HG02870 (cell line): ENCODE measurements around the gene WSCD2.

Experiments
- ATAC-seq: cut with Tn5 transposase; IDR thresholded peaks from one replicate; pipeline ENCODE4 v1.9.1; 2021; ENCODE audit warnings: mild to moderate bottlenecking, moderate library complexity; ENCODE audit not compliant: unreplicated experiment

WSCD2 gene

DNA sequence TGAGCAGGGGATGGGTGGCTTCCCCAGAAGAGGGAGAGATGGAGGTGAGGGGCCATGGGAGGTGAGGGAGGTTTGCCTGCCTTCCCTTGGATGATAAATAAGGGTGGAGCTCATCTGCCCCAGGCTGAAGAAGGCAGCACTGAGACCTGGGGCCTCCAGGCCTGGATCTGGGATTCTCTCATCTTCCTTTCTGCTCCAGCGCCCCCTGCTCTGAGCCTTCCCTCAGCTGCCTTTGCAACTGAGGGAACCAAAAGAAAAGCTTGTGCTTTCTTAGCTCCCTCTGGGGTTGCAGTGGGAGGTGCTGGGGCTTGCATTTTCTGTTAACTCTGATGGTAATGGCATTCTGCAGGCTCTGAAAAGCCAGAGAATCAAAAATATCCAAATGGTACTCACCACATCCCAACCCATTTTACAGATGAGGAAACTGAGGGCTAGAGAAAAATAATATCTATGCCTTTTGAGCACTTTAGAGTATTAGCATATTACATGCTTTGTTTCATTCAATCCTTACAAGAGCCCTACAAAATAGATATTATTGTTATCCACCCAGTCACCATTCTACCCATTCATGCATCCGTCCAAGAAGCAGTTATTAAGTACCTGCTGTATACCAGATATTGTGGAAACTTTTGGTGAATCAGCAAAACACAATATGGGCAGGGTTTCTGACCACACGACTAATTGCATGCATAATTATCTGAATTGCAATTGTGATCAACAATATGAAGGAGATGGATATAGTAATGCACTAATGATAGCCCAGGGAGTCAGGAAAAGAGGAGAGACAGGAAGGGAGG, 102.2 kb downstream of the WSCD2 start:
- ATAC-seq, result no peak

- no peak for ATAC-seq
These were observed 102.9 kb downstream of the WSCD2 start for GRCh38 chr12:108231909-108232434.

- ATAC-seq, result no peak
These were observed 103.5 kb downstream of the WSCD2 start for GRCh38 chr12:108232565-108232964.

DNA sequence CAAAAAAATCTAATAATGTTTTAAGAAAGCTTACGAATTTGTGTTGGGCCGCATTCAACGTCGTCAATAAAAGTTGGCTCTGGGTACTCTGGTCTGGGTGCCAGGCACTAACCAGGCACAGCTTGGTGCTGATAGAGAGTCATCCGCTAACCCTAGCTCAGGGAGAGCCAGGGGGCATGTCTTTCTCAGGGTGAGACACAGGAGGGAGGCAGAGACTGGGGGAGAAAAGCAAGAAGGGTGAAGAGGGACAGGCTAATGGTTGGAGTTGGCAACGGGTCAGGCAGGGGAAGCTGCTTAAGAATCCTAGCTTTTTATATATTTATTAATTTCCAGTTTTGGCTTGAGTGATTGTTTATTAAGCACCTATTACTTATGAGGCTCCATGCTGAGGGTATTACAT, 105.1 kb downstream of the WSCD2 start:
- ATAC-seq, result no peak

- no peak for ATAC-seq
These were observed 106.3 kb downstream of the WSCD2 start for GRCh38 chr12:108235197-108235984.

- no peak for ATAC-seq
These were observed 106.8 kb downstream of the WSCD2 start for GRCh38 chr12:108235985-108236263.

GRCh38 chr12:108236366-108236765, 107.3 kb downstream of the WSCD2 start:
- ATAC-seq, result no peak

GRCh38 chr12:108237272-108237671, 108.2 kb downstream of the WSCD2 start:
- ATAC-seq, result no peak

DNA sequence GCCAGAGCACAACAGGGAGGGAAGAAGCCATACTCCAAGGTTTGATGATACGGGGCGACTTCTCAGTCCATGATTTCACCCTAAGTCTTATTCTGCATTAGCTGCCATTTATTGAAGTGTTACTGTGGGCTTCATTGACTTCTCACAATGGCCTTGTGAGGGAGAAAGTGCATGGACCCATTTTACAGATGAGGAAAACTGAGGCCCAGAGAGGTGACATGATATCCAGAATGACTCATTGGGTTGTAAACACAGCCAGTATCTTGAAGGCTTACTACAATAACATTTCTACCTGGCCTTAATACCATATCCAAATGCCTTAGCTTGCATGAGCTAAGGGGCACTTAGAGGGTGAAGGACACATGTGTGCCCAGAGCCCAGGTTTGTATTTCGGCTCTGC, 109.4 kb downstream of the WSCD2 start:
- no peak for ATAC-seq

- no peak for ATAC-seq
These were observed 110.3 kb downstream of the WSCD2 start for GRCh38 chr12:108239378-108239777.

DNA sequence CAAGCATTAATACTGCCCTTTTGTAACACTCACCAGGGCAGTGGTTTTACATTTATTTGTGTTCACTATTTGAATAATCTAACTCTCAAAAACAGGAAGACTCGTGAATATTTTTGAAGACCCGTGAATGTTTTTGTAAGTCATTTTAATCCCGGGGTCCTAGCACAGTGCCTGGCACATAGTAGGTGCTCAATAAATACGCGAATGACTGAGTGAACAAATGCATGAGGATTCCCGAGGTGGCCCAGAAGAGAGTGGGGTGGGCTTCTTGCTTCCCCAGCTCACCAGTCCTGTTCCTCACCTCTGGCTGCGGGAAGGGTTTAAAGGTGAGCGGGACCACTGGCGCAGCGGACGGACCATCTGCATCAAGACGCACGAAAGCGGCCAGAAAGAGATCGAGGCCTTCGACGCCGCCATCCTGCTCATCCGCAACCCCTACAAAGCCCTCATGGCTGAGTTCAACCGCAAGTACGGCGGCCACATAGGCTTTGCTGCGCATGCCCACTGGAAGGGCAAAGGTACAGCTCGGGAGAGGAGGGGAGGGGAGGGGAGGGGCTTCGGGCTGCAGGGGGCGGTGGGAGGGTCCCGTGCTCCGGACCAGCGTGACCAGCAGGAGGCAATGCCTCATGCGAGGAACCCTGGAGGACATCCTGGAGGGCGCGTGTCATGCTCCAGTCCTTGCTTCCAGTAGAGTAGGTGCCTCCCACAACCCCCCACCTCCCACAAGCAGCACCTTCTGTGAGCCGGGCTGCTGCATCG, 111.1 kb downstream of the WSCD2 start:
- ATAC-seq, result no peak

- ATAC-seq, result no peak
These were observed 111.8 kb downstream of the WSCD2 start for GRCh38 chr12:108240928-108241327.

GRCh38 chr12:108241986-108242703, 113.1 kb downstream of the WSCD2 start:
- ATAC-seq, result no peak

DNA sequence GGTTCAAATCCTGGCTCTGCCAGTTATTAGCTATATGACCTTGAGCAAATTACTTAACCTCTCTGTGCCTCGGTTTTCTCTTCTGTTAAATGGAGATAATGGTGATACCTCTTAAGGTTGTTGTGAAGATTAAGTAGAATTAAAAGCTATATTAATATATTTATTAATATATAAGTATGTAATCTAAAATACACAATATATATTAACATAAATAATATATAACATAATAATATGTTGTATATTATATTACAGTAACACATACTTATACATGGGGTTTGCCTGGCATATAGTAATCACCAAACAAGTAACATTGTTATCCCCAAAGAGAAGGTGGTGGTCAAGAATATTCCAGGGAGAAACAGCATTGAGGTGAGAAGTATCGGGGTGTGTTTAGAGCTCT, 118.0 kb downstream of the WSCD2 start:
- ATAC-seq, result no peak

GRCh38 chr12:108248011-108248410, 118.9 kb downstream of the WSCD2 start:
- ATAC-seq, result no peak

- ATAC-seq, result no peak
These were observed 123.4 kb downstream of the WSCD2 start for GRCh38 chr12:108252523-108252922.

GRCh38 chr12:108253540-108253939, 124.5 kb downstream of the WSCD2 start:
- no peak for ATAC-seq

DNA sequence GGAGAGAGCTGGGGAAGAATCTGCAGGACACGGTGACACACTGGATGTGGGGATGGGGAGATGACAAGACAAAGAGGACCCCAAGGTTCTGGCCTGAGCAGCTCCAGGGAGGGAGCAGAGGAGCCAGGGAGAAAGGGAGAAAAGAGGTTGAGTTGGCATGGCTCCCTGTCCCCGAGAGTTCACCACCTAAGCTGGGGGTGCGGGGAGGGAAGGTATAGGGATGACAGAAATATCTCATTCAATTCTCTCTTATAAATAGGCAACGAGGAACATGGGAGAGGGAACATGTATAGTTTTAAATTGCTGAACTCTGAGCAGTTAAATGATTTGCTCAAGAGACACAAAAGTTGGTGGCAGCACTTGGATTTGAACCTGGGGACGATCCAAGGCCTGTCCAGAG, 124.9 kb downstream of the WSCD2 start:
- no peak for ATAC-seq

GRCh38 chr12:108254517-108255251, 125.6 kb downstream of the WSCD2 start:
- ATAC-seq, result no peak

GRCh38 chr12:108255252-108255602, 126.1 kb downstream of the WSCD2 start:
- ATAC-seq, result no peak
